SK-N-SH treated with all-trans-retinoic acid at 6 μM for 48 hours (cell line): ENCODE data around the gene ZNF880.

ENCODE experiments used
- ATAC-seq: fragments of 200-7000 bp; cut with Tn5 transposase; 3 replicates; pipeline ENCODE4 v1.9.1; 2020; ENCODE audit warnings: mild to moderate bottlenecking, moderate library complexity
- CSDC2 ChIP-seq: fragments of 250-450 bp; sonication (Bioruptor Pico); IDR thresholded peaks from 2 replicates; pipeline ENCODE4 v1.5.0; 2020; ENCODE audit warnings: mild to moderate bottlenecking, moderate library complexity
- CSRNP3 ChIP-seq: fragments of 250-450 bp; sonication (Bioruptor Pico); IDR thresholded peaks from 2 replicates; pipeline ENCODE4 v1.5.1; 2021; ENCODE audit warnings: mild to moderate bottlenecking, moderate library complexity
- GLIS3 ChIP-seq: fragments of 250-450 bp; sonication (Bioruptor Pico); IDR thresholded peaks from 2 replicates; pipeline ENCODE4 v1.5.0; 2020; ENCODE audit warnings: mild to moderate bottlenecking, moderate library complexity
- PATZ1 ChIP-seq: fragments of 250-450 bp; sonication (Bioruptor Pico); IDR thresholded peaks from 2 replicates; pipeline ENCODE4 v1.8.0; 2020; ENCODE audit warnings: mild to moderate bottlenecking, moderate library complexity, borderline replicate concordance
- POU6F1 ChIP-seq: fragments of 250-450 bp; sonication (Bioruptor Pico); IDR thresholded peaks from 2 replicates; pipeline ENCODE4 v1.8.0; 2021; ENCODE audit warnings: low read depth, mild to moderate bottlenecking, moderate library complexity, borderline replicate concordance
- PPARA ChIP-seq: fragments of 250-450 bp; sonication (Bioruptor Pico); IDR thresholded peaks from 2 replicates; pipeline ENCODE4 v1.5.0; 2020; ENCODE audit warnings: mild to moderate bottlenecking, borderline replicate concordance
- RARB ChIP-seq: fragments of 250-450 bp; sonication (Bioruptor Pico); IDR thresholded peaks from 2 replicates; pipeline ENCODE4 v1.8.0; 2021; ENCODE audit warnings: mild to moderate bottlenecking, moderate library complexity
- SNAI2 ChIP-seq: fragments of 250-450 bp; sonication (Bioruptor Pico); IDR thresholded peaks from 2 replicates; pipeline ENCODE4 v1.5.0; 2020; ENCODE audit warnings: mild to moderate bottlenecking, moderate library complexity
- ZC3H10 ChIP-seq: fragments of 250-450 bp; sonication (Bioruptor Pico); IDR thresholded peaks from 2 replicates; pipeline ENCODE4 v1.5.1; 2021; ENCODE audit warnings: mild to moderate bottlenecking, moderate library complexity
- ZFP3 ChIP-seq: fragments of 250-450 bp; sonication (Bioruptor Pico); IDR thresholded peaks from 2 replicates; pipeline ENCODE4 v1.5.0; 2020; ENCODE audit warnings: mild to moderate bottlenecking, moderate library complexity
- ZFP30 ChIP-seq: fragments of 450-650 bp; formaldehyde crosslinking; IDR thresholded peaks from 2 replicates; pipeline ENCODE4 v1.5.0; 2022; ENCODE audit warnings: mild to moderate bottlenecking, moderate library complexity
- ZNF70 ChIP-seq: fragments of 450-650 bp; formaldehyde crosslinking; IDR thresholded peaks from 2 replicates; pipeline ENCODE4 v1.5.0; 2020; ENCODE audit warnings: mild to moderate bottlenecking, moderate library complexity
- ZNF8 ChIP-seq: fragments of 450-650 bp; formaldehyde crosslinking; IDR thresholded peaks from 2 replicates; pipeline ENCODE4 v1.5.0; 2020; ENCODE audit warnings: mild to moderate bottlenecking, moderate library complexity

Gene ZNF880

GRCh38 chr19:52415711-52416110 lies 46.0 kb downstream of the ZNF880 start:
- no peak for ATAC-seq
- TF ChIP-seq ZFP3 (CRISPR knock-in tag), result no peak
- TF ChIP-seq CSDC2 (CRISPR knock-in tag), result no peak
- no peak for TF ChIP-seq RARB (CRISPR knock-in tag)
- no peak for TF ChIP-seq ZC3H10
- TF ChIP-seq PATZ1 (CRISPR knock-in tag), result no peak
- TF ChIP-seq POU6F1 (CRISPR knock-in tag), result no peak
- no peak for TF ChIP-seq GLIS3 (CRISPR knock-in tag)
- TF ChIP-seq ZNF8 (CRISPR knock-in tag), result no peak
- TF ChIP-seq ZNF70 (CRISPR knock-in tag), result no peak
- no peak for TF ChIP-seq PPARA (CRISPR knock-in tag)
- no peak for TF ChIP-seq SNAI2 (CRISPR knock-in tag)

GRCh38 chr19:52428937-52429336 lies 59.2 kb downstream of the ZNF880 start, which contains the start of gene ZNF534:
ZNF534 (plus strand) TSS chr19:52429148; CDS start chr19:52431475, 2,327 bp downstream.
- no peak for TF ChIP-seq ZFP30
- TF ChIP-seq CSRNP3 (CRISPR knock-in tag), result no peak

More at GRCh38 chr19:52428937-52429336, 59.2 kb downstream of the ZNF880 start, which contains the start of gene ZNF534:
- ATAC-seq, result no peak
